Effector CD8-positive, alpha-beta T cell (primary cell): Measurements from ENCODE around the gene PPP1R12A.

Source experiments
- DNase-seq: peaks from one replicate; lab custom pipeline; 2025; lab: John Stamatoyannopoulos, UW

Gene PPP1R12A

DNA sequence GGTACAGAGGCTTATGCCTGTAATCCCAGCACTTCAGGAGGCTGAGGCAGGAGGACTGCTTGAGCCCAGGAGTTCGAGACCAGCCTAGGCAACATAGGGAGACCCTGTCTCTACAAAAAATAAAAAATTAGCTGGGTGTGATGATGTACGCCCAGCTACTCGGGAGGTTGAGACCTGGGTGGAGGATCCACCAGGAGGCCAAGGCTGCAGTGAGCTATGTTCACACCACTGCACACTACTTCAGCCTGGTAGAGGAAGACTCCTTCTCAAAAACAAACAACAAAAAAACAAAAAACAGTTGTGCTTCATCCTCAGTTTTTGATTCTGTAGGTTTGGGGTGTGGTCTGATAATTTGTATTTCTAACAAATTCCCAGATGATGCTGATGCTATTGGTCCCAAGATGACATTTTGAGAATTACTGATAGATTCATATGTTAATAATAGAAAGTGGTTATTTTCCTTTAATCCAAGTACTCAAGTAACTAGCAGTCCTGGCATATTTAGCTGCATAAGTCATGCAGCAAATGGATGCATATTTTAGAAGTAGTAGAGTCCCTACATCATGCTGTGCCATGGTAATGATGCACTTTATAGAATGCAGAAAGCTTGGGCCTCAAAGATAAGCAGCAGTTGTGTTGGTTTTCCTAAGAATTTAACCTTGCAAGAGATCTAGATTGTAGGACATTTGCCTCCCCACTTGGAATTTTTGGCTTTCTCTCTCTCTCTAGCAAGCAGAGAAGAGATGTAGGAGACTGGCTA lies 168.0 kb downstream of the PPP1R12A start:
- DNase-seq = no peak

DNA sequence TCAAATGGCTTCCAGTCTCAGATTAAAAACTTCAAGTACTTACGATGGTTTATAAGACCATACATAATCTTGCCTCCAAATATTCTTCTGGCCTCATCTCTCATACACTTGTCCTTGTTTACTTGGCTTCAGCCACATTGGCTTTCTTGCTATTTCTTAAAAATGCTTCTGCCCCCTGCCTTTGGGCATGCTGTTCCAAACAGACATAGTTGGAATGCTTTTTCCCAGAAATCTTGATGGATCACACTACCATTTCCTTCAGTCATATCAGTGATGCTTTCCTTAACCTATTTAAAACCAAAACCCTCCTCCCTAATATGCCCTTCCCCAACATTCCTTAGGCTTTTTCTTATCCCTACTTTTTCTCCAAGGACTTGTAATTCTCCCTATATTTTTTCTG lies 169.7 kb downstream of the PPP1R12A start:
- DNase-seq = no peak

DNA sequence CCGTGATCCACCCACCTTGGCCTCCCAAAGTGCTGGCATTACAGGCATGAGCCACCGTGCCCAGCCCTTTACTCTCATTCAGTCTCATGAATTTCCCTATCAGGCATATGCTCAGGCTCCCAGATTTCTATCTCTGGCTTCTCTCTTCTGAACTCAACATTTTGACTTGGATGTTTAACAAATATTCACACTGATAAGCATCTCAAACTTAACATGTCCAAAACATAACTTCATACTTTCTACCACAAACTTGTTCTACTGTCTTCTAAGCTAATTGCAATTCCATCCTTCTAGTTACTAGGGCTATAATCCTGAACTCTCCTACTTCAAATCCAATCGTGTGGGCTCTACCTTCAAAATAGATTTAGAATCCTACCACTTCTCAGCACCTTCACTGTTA lies 170.3 kb downstream of the PPP1R12A start:
- no peak for DNase-seq

DNA sequence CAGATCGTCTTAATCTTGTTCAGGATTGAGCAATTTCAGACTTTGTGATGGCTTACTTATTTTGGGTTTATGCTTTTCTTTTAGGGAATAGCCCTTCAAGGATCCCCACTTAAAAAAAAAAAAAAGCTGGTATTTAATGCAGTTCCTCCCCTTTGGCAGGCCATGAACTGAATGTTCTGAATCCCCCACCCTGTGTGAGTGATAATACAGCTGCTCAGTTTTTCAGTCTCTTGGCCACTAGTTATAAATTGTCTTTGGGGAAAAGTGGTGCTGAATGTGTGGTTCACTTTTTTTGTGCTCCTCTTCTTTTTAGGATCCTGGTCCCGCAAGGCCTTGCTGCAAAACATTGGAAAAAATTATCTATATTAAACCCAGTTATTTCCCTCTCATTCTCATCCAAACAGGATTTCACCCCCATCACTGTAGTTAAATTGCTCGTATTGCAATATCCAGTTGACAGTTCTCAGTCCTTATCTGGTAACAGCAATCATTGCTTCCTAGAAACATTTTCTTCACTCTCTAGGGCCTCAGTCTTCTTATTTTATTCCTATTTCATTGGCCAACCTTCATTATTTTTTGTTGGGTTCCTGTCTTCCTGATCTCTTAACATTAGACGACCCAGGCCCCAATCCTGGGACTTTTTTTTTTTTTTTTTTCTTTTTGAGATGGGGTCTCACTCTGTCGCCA lies 171.0 kb downstream of the PPP1R12A start:
- no peak for DNase-seq

DNA sequence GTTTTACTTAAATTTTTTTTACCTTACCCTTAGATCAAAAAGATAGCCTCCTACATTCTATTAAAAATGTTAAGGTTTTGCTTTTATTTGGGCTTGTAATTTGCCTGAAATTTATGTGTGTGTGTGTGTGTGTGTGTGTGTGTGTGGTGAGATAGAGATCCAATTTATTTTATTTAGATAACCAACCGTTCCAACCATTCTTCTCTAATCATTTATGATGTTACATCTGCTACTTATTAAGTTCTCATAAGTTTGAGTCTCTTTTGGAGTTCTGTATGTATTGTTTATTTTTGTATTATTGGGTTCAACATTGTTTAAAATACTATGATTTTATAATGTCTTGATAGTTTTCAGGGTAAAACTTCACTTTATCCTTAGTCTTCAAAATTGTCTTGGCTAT lies 173.6 kb downstream of the PPP1R12A start:
- no peak for DNase-seq

DNA sequence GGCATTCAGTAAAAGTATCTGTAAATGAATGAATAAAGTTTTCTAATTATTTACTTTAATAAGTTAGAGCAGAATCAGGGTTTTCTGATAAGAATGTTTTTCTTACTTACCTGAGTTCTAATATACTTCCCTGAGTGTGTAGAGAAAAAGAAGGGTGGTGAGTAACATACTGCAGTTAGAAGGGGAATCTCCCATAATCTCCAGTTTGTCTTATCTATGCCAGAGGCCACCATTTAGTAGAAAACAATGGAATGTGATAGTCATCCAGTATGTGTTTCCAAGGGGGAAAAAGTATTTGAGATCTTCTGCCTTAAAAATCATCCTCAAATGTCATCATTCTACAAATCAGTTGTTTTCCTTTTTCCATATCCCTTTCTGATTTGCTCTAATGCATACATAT lies 187.6 kb downstream of the PPP1R12A start:
- no peak for DNase-seq

DNA sequence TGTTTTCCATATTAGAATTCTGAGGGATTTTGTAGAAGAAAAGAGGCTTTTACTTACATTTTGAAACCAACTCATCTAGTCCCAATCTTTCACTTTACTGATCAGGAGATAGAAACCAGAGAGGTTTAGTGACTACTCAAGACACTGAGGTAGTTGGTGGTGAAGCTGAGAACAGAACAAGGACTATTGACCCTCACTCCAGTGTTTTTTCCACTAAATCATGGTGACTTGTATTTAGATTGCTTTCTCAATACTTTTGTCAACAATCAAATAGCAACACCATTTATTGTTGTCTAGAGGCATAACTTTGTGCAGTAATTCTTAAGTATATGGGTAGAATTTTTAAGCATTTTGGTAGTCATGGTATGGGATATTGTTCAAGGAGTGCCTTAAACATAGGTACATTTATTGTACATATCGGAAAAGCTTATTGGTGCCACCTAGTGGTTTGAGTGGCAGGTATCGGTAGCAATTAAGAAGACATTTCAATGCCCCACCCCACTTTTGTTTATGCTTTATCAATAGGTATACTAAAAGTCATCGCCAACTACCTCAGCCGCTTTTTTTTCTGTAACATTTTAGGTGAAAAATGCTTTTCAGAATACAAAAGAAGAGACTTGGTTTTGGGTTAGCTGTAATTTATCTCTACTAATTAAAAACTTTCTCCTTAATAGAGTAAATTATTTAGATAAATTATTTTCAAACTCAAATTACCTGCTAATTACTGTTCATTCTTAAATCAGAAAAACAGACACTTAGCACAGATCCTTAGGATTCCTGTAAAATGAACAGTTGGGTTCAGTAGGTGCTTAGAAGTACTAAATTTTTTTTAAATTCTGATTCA lies 196.8 kb downstream of the PPP1R12A start:
- DNase-seq = no peak

DNA sequence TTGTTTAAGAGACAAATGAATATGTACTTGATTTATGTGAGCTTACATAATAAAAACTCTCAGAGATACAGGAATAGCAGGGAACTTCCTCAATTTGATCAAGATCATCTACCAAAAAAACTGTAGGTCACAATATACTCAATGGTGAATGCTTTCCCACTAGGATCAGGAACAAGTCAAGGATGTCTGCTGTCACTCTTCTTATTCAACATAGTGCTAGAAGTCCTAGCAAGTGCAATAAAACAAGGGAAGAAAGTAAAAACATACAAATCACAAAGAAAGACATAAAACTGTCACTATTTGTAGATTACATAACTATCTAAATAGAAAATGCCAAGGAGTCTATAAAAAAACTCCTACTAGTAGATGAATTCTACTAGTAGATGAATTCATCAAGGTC lies 202.3 kb downstream of the PPP1R12A start:
- no peak for DNase-seq

DNA sequence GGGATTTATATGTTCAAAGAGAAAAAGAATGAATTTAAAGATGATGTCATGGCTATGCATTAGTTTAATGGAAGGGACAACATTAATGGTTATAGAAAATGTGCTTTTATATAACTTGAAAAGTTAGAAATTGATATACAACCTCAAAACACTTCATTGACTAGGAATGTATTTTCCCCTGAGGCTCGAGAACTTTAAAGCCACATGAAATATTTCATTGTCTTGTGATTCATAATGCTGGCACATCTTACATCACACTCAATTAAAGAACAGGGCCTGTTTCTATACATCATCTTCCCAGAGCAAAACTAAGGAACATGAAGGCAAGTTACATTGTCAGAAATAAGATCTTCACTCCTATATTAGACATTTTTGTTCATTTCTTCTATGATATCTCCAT lies 208.9 kb downstream of the PPP1R12A start:
- DNase-seq = no peak
